GM18519 (cell line): Measurements from ENCODE around the gene PLEKHA1.

Experiments used
- ATAC-seq: cut with Tn5 transposase; IDR thresholded peaks from one replicate; pipeline ENCODE4 v1.9.1; 2021; ENCODE audit warnings: mild to moderate bottlenecking, moderate library complexity; ENCODE audit not compliant: unreplicated experiment, low FRiP score

The PLEKHA1 gene

GRCh38 chr10:122374237-122374858 lies at the start of gene PLEKHA1:
Gene PLEKHA1, plus strand, starts transcription at chr10:122374708. Its CDS starts 18,493 bp downstream, at chr10:122393201.
- peak; percentile 85 for ATAC-seq

GRCh38 chr10:122325235-122325634 lies 49.3 kb upstream of the PLEKHA1 start:
- ATAC-seq = no peak

- peak; percentile 82 for ATAC-seq
Measured at GRCh38 chr10:122326385-122326784, 48.1 kb upstream of the PLEKHA1 start.

GRCh38 chr10:122326806-122327205 lies 47.7 kb upstream of the PLEKHA1 start:
- ATAC-seq = no peak

- no peak for ATAC-seq
Measured at GRCh38 chr10:122327237-122328206, 47.0 kb upstream of the PLEKHA1 start.

- no peak for ATAC-seq
Measured at GRCh38 chr10:122328676-122329075, 45.8 kb upstream of the PLEKHA1 start.

GRCh38 chr10:122329416-122329815 lies 45.1 kb upstream of the PLEKHA1 start:
- ATAC-seq = no peak

DNA sequence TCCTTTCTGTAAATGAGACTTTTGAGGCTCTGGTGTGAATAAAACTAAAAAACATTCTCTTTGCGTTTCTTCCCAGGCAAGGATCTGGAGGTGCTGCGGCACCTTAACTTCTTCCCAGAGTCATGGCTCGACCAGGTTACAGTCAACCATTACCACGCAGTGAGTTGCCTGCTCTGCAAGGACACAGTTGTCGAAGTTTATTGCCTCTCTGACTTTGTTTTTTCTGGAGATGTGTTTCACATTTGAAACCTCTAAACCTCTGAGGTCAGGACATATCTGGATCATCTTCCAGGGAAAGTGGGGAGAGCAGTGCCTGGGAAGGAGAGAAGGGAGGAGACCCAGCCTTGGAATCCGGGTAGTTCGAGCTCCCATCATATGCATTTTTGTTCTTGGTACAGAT lies 43.4 kb upstream of the PLEKHA1 start:
- ATAC-seq = no peak

DNA sequence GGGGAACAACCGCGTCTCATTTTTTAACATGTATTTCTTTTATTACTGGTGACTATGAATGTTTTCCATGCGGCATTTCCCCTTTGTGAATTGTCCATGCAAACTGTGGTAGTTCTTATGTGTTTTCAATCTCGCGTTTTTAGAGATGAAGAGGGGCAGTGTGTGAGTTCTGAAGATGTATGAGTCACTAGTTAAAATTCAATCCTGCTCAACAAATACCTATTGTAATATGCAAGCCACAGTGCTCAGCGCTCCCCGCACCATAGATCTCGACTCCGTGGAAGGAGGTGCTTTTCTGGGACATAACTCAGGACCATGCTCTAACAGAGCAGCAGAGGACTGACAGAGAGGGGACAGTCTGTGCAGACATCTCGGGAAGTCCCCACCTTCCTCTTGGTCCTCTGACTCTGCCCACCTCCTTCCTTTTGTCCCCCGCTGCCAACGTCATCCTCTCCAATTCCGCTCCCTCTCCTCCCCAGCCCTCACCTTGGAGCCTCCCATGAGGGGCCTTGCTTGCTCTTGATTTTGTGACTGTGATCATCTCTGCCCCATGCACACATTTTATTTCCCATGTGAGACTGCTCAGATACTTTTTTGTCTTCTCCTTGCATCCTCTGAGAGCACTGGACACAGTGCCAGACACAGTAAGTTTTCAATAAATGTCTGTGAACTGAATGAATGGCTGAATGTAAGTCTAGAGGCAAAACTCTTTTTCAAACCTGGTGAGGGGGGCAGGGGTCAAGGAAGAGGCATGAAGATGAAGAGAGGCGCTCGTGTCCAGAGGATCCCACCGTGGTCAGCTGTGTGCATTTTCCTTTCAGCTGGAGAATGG lies 42.7 kb upstream of the PLEKHA1 start:
- no peak for ATAC-seq

DNA sequence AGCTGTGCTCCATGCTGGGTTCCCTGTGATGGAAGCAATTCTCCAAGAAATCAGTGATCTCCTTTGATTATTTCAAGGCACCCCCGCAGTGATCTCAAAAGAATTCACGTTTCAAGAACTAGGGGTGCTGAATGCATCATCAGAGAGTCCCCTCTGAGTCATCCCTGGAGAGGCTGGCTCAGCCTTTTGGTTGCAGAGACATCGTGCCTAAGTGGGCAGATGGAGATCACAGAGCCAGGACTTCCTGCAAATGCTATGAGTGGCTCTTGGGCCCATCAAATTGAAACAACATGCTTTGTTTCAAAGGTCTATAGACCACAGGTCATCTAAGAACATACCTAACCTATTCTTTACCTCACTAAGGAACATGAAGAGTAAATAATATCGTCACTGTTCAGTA lies 41.5 kb upstream of the PLEKHA1 start:
- no peak for ATAC-seq

DNA sequence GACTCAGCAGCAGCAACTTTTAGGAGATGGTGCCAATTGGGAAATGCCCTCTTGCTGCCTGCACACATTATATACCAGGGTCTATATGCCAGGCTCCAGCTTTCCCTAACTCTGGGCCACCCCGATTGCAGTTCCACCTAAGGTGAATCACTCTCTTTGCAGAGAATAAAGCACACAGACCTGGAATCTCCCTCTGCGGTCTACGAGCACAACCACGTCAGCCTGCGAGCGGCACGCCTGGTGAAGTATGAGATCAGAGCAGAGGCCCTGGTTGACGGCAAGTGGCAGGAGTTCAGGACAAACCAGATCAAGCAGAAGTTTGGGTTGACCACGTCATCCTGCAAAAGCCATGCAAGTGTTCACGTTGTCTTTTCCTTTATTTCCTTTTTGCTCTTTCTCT lies 38.2 kb upstream of the PLEKHA1 start:
- ATAC-seq = no peak

DNA sequence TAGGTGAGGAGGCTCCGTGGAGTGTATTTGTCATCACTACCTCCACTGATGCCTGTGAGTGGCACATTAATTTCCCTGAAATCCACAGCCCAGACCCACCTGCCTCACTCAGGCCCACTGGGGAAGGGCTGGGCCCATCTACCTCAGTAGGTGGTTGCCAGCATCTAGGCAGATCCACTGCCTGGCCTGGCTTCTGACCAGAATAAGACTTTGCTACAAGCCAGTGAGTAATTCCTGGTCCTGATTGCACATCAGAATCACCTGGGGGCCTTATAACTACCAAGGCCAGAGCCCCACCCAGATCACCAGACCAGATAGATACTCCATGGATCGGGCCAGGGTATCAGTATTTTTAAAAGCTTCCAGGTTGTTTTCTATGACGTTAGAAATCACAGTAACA lies 37.5 kb upstream of the PLEKHA1 start:
- ATAC-seq = no peak

GRCh38 chr10:122338609-122339441 lies 35.7 kb upstream of the PLEKHA1 start:
- ATAC-seq = no peak

GRCh38 chr10:122341141-122341810 lies 33.2 kb upstream of the PLEKHA1 start:
- no peak for ATAC-seq

DNA sequence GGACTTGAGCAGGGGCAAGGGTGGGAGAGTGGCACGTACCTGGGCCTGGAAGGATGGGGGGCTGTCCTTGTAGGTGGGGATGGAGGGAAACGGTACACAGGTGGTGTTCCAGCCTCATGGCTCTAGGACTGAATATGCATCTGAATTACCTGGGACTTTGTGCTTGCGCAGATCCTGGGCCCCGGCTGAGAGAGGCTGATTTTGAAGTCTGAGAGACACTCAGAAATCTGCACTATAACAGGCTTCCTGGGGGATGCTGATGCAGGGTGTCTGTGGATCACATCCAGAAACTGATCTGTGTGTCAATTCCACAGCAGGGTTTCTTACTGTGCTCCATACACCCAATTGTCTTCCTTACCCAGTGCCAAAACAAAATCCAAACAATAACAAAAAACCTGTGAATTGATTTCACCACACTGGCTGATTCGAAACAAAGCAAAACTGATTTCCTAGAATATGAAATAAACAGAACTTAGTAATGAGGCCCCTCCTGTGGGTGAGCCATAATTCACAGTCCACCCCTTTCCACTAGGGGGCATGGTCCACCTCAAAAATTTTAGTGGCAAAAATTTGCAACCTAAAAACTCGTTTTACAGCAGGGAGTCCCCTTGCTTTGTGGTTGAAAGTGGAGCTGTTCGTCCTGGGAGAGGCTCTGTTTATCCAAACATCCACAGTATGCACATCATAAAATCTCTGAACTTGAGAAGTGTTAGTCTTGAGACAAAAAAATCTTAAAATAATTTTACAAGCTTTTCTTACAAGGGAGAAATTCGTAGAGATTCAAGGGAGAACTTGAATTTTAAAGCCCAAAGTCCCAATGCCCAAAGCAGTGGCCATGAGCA lies 32.0 kb upstream of the PLEKHA1 start:
- ATAC-seq = no peak

DNA sequence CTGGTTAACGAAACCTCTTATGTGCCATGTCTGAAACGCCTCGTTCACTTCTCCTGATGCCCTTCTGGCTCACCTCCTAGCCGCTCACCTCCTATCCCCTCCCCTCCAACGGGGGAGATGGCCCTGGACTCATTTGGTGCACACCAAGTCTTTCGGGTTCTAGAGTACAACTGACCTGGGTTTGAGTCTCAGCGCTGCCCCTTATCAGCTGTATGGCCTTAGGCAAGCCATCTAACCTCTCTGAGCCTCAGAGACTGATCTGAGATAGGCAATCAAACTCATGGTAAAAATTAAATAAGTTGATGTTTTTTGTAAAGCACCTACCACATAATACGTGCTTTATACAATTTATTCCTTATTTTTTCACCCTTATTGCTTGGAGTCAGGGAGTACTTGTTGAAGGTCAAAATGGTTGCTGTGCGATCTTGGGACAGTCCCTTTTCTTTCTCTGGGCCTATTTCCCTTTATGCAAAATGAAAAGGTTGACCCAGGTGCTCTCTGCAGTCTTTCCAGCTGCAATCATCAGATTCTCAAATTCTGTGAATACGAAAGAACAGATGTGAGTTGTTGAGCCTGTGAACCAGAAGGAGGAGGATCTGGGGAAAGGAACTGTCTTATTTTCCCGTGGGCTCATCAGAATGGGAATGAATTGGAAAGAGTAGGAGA lies 31.2 kb upstream of the PLEKHA1 start:
- no peak for ATAC-seq

GRCh38 chr10:122343936-122344335 lies 30.6 kb upstream of the PLEKHA1 start:
- ATAC-seq = no peak

DNA sequence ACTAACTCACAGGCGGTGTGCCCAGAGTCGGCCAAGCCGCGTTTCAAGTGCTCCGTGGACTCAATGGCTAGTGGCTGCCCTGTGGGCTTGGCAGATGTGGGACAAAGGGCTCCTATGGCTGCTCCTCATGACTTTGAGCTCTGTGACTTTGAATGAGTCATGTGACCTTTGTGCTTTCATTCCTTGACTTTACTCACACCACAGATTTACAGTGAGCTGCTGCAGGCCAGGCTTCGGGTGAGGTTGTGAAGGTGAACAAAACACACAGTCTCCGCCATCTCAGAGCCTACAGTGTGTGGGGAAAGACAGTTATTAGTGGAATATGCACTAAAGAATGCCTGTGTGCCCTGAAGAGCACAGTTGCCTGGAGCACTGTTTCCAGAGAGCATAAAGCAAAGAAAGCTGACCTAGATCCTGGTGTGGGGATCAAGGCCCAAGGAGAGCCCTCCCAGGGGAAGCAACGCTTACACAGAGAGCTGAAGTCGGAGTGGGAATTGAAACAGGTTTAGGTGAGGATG lies 29.7 kb upstream of the PLEKHA1 start:
- no peak for ATAC-seq
